SK-N-SH (cell line): ENCODE measurements around the gene ZPBP. TPM values are rescaled to one million over a fixed set of nuclear protein-coding genes. Genes with fewer than 3 reads are reported as not detected.

ENCODE experiments used
- CTCF ChIA-PET: fragments of 300-600, 350-600 bp; formaldehyde crosslinking; extraction: SDS; loops from one replicate; lab custom pipeline; 2021; lab: Yijun Ruan, JAX
- POLR2A ChIA-PET: fragments of 350-600 bp; sonication (Branson Sonifier 250); formaldehyde crosslinking; extraction: SDS; loops from one replicate; lab custom pipeline; 2020; ENCODE audit warnings: antibody characterized with exemption, inconsistent platforms; lab: Yijun Ruan, JAX
- DNase-seq: peaks from one replicate; pipeline ENCODE4 v3.0.0; 2012
- H2AFZ ChIP-seq: fragments of 200-600 bp; sonication (generic); 2 replicates; pipeline ENCODE4 v1.8.1; 2016; ENCODE audit warnings: antibody characterized with exemption, mild to moderate bottlenecking, low read depth
- H3F3A ChIP-seq: fragments of 200-600 bp; sonication (generic); replicated peaks from 2 replicates; pipeline ENCODE3; 2016; ENCODE audit warnings: antibody characterized with exemption, mild to moderate bottlenecking; ENCODE audit not compliant: insufficient read depth
- H3K27ac ChIP-seq, 2 experiments: fragments of 200-500 bp in 1 of 2; fragments of 200-600 bp in 1 of 2; sonication (Bioruptor generic) in 1 of 2; sonication (generic), shearing (Covaris generic) in 1 of 2; 2 replicates each; pipeline versions ENCODE4 v1.5.1 to v1.6.1; 2014 to 2016; ENCODE audit warnings: low read depth in 2 of 2, inconsistent platforms in 1 of 2, low read length in 1 of 2, mild to moderate bottlenecking in 1 of 2, mixed read lengths in 1 of 2
- H3K27me3 ChIP-seq: fragments of 200-600 bp; sonication (generic), shearing (Covaris generic); 2 replicates; pipeline ENCODE4 v1.6.1; 2016; ENCODE audit warnings: mixed run types; ENCODE audit not compliant: insufficient read depth
- H3K36me3 ChIP-seq, 2 experiments: fragments of 200-500 bp in 1 of 2; fragments of 200-600 bp in 1 of 2; sonication (Bioruptor generic) in 1 of 2; sonication (generic) in 1 of 2; replicated peaks in 1 of 2; 2 replicates each; pipeline versions ENCODE3 to v1.5.1; 2014 to 2016; ENCODE audit warnings: low read length in 1 of 2, mild to moderate bottlenecking in 1 of 2; ENCODE audit not compliant: insufficient read depth in 2 of 2, control insufficient read depth in 1 of 2
- H3K4me1 ChIP-seq, 2 experiments: fragments of 200-500 bp in 1 of 2; fragments of 200-600 bp in 1 of 2; sonication (Bioruptor generic) in 1 of 2; sonication (generic), shearing (Covaris generic) in 1 of 2; 2 replicates each; pipeline versions ENCODE4 v1.5.1 to v1.6.1; 2014 to 2016; ENCODE audit warnings: low read depth in 1 of 2, low read length in 1 of 2, mixed run types in 1 of 2; ENCODE audit not compliant: insufficient read depth in 2 of 2, control insufficient read depth in 1 of 2
- H3K4me2 ChIP-seq: fragments of 200-600 bp; sonication (generic), shearing (Covaris generic); 2 replicates; pipeline ENCODE4 v1.6.1; 2017; ENCODE audit warnings: mixed run types
- H3K4me3 ChIP-seq, 2 experiments: fragments of 200-500 bp in 1 of 2; fragments of 200-600 bp in 1 of 2; sonication (Bioruptor generic) in 1 of 2; sonication (generic), shearing (Covaris generic) in 1 of 2; 2 replicates each; pipeline versions ENCODE4 v1.5.1 to v1.8.1; 2014 to 2016; ENCODE audit warnings: low read depth in 2 of 2, inconsistent platforms in 1 of 2, low read length in 1 of 2, mild to moderate bottlenecking in 1 of 2, mixed read lengths in 1 of 2, moderate library complexity in 1 of 2
- H3K79me2 ChIP-seq: fragments of 200-600 bp; sonication (generic); 2 replicates; pipeline ENCODE4 v1.8.1; 2017; ENCODE audit warnings: mild to moderate bottlenecking; ENCODE audit not compliant: insufficient read depth
- H3K9ac ChIP-seq: fragments of 200-600 bp; sonication (generic); 2 replicates; pipeline ENCODE4 v1.6.1; 2017; ENCODE audit warnings: mixed run types
- H3K9me2 ChIP-seq: fragments of 200-600 bp; sonication (generic); 2 replicates; pipeline ENCODE4 v1.6.1; 2017; ENCODE audit warnings: mixed run types
- H3K9me3 ChIP-seq: fragments of 200-600 bp; sonication (generic); 2 replicates; pipeline ENCODE4 v1.6.1; 2017; ENCODE audit warnings: mixed run types, mild to moderate bottlenecking, moderate library complexity
- H4K20me1 ChIP-seq: fragments of 200-600 bp; sonication (generic); 2 replicates; pipeline ENCODE4 v1.6.1; 2017; ENCODE audit warnings: mild to moderate bottlenecking, mixed run types; ENCODE audit not compliant: insufficient read depth
- CHD2 ChIP-seq: fragments of 150-350 bp; IDR thresholded peaks from 2 replicates; pipeline ENCODE4 v1.6.1; 2018; ENCODE audit warnings: low read length; ENCODE audit not compliant: partially characterized antibody
- ELF1 ChIP-seq: IDR thresholded peaks from 2 replicates; pipeline ENCODE4 v1.4.0; 2012
- EP300 ChIP-seq, 2 experiments: IDR thresholded peaks; 2 replicates each; pipeline versions ENCODE4 v1.4.0 to v1.6.1; 2012; ENCODE audit warnings: borderline replicate concordance in 1 of 2, low read depth in 1 of 2, low read length in 1 of 2
- EZH2phosphoT487 ChIP-seq: fragments of 200-600 bp; sonication (generic); IDR thresholded peaks from 2 replicates; pipeline ENCODE4 v1.6.1; 2017; ENCODE audit warnings: low read depth, mixed run types, mild to moderate bottlenecking, antibody characterized with exemption, moderate library complexity, borderline replicate concordance
- GABPA ChIP-seq: IDR thresholded peaks from 2 replicates; pipeline ENCODE4 v1.4.0; 2012; ENCODE audit warnings: low read depth, mild to moderate bottlenecking
- GATA2 ChIP-seq: sonication (generic); formaldehyde crosslinking; IDR thresholded peaks from 2 replicates; pipeline ENCODE4 v1.5.0; 2020; ENCODE audit warnings: mild to moderate bottlenecking, missing genetic modification reagents
- JUND ChIP-seq: IDR thresholded peaks from 2 replicates; pipeline ENCODE4 v1.4.0; 2012
- MXI1 ChIP-seq: IDR thresholded peaks from 2 replicates; pipeline ENCODE4 v1.6.1; 2012; ENCODE audit warnings: mild to moderate bottlenecking, low read depth, low read length, improper control_type of control experiment
- NFIC ChIP-seq: IDR thresholded peaks from 2 replicates; pipeline ENCODE4 v1.4.0; 2012; ENCODE audit warnings: borderline replicate concordance
- NRF1 ChIP-seq: IDR thresholded peaks from 2 replicates; pipeline ENCODE4 v1.6.1; 2012; ENCODE audit warnings: low read depth, mild to moderate bottlenecking, low read length
- RCOR1 ChIP-seq: fragments of 150-350 bp; IDR thresholded peaks from 2 replicates; pipeline ENCODE4 v1.6.1; 2017; ENCODE audit warnings: antibody characterized with exemption, low read length
- RFX5 ChIP-seq: IDR thresholded peaks from 2 replicates; pipeline ENCODE4 v1.6.1; 2012; ENCODE audit warnings: mild to moderate bottlenecking, improper control_type of control experiment, low read length
- RXRA ChIP-seq: IDR thresholded peaks from 2 replicates; pipeline ENCODE4 v1.4.0; 2012; ENCODE audit warnings: low read depth, mild to moderate bottlenecking, borderline replicate concordance
- TCF12 ChIP-seq: IDR thresholded peaks from 2 replicates; pipeline ENCODE4 v1.4.0; 2012
- USF2 ChIP-seq: fragments of 150-350 bp; IDR thresholded peaks from 2 replicates; pipeline ENCODE4 v1.6.1; 2017; ENCODE audit warnings: antibody characterized with exemption, low read length, low read depth, borderline replicate concordance
- YY1 ChIP-seq: IDR thresholded peaks from 2 replicates; pipeline ENCODE4 v1.4.0; 2012; ENCODE audit warnings: low read depth, mild to moderate bottlenecking
- ZBTB33 ChIP-seq: IDR thresholded peaks from 2 replicates; pipeline ENCODE4 v1.4.0; 2012; ENCODE audit warnings: low read depth, borderline replicate concordance
- WGBS: methylation state at CpG from one replicate; pipeline ENCODE4 v1.1.6; 2017; ENCODE audit warnings: low lambda C conversion rate; 5-methylcytosine and 5-hydroxymethylcytosine counted together
- polyA plus RNA-seq, 3 experiments: library from polyadenylated mRNA; depleted of rRNA; stranded (reverse); fragments of >200 nt; gene quantifications; 2 replicates each; pipeline ENCODE4 v1.2.3, GENCODE V29; 2012
- TF ChIP-seq, protein P1 (sequence below): IDR thresholded peaks from 2 replicates; pipeline ENCODE4 v1.4.0; 2012; ENCODE audit warnings: low read depth
- TF ChIP-seq, protein P2 (sequence below): fragments of 150-350 bp; IDR thresholded peaks from 2 replicates; pipeline ENCODE4 v1.6.1; 2016; ENCODE audit warnings: mild to moderate bottlenecking, low read depth, low read length
- TF ChIP-seq, protein P3 (sequence below): IDR thresholded peaks from 2 replicates; pipeline ENCODE4 v1.6.1; 2012; ENCODE audit warnings: mild to moderate bottlenecking, low read depth, low read length, moderate library complexity

Gene ZPBP
- polyA plus RNA-seq, 1 of the 3 experiments (the other 2 are of a cell fraction): not detected

DNA sequence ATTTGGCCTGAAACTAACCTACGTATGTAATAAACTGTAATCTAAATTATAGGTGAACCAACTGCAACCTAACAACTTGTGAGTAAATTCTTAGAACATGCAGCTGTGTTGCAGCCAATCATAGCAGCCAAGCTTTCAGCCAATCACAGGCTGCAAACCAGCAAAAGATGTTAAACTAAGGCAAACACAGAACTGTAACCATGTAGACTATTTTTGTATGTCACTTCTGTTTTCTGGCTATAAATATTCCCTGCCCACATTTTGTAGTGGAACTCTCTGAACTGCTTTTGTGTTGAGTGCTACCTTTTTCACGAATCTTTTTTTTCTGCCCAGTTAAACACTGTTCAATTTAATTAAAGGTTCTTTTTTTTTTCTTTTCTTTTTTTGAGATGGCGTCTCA, 28.2 kb upstream of the ZPBP start:
- CTCF ChIA-PET: no interaction called here
- H3K79me2 ChIP-seq: no peaks in the 10 kb centered on the region

More for the DNA sequence above, 28.2 kb upstream of the ZPBP start:
- H4K20me1 ChIP-seq: no peaks in the 10 kb centered on the region
- no peak overlapping the region for H3K9ac ChIP-seq
- POLR2A ChIA-PET: no interaction called here
- no peaks in the 10 kb centered on the region for H3K36me3 ChIP-seq
- no peaks in the 10 kb centered on the region for H3K27me3 ChIP-seq
- 3% methylated on average over 3 of the region's 3 CpGs for WGBS
- no peak for DNase-seq
- H3K4me2 ChIP-seq: no peak overlapping the region
- no peaks in the 10 kb centered on the region for H3K9me3 ChIP-seq
- H3K9me2 ChIP-seq: no peaks in the 10 kb centered on the region
- no peak overlapping the region for H3K27ac ChIP-seq
- H2AFZ ChIP-seq: no peak overlapping the region
- TF ChIP-seq NRF1 (no peak), EP300 (IDR thresholded peaks at IDR 0.05; ENCODE audit: borderline replicate concordance in 1 of 2, low read depth in 1 of 2, low read length in 1 of 2) (no peak), EZH2phosphoT487 (no peak), USF2 (no peak), RCOR1 (no peak), GATA2 (CRISPR knock-in tag) (no peak), CHD2 (no peak), TCF12 (no peak), GABPA (no peak), ELF1 (no peak), NFIC (no peak), JUND (no peak), RFX5 (no peak), RXRA (no peak), YY1 (no peak), ZBTB33 (no peak), MXI1 (no peak)
- TF ChIP-seq, protein P1, sequence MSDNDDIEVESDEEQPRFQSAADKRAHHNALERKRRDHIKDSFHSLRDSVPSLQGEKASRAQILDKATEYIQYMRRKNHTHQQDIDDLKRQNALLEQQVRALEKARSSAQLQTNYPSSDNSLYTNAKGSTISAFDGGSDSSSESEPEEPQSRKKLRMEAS: no peak
- TF ChIP-seq, protein P2, sequence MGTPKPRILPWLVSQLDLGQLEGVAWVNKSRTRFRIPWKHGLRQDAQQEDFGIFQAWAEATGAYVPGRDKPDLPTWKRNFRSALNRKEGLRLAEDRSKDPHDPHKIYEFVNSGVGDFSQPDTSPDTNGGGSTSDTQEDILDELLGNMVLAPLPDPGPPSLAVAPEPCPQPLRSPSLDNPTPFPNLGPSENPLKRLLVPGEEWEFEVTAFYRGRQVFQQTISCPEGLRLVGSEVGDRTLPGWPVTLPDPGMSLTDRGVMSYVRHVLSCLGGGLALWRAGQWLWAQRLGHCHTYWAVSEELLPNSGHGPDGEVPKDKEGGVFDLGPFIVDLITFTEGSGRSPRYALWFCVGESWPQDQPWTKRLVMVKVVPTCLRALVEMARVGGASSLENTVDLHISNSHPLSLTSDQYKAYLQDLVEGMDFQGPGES: no peak
- TF ChIP-seq, protein P3, sequence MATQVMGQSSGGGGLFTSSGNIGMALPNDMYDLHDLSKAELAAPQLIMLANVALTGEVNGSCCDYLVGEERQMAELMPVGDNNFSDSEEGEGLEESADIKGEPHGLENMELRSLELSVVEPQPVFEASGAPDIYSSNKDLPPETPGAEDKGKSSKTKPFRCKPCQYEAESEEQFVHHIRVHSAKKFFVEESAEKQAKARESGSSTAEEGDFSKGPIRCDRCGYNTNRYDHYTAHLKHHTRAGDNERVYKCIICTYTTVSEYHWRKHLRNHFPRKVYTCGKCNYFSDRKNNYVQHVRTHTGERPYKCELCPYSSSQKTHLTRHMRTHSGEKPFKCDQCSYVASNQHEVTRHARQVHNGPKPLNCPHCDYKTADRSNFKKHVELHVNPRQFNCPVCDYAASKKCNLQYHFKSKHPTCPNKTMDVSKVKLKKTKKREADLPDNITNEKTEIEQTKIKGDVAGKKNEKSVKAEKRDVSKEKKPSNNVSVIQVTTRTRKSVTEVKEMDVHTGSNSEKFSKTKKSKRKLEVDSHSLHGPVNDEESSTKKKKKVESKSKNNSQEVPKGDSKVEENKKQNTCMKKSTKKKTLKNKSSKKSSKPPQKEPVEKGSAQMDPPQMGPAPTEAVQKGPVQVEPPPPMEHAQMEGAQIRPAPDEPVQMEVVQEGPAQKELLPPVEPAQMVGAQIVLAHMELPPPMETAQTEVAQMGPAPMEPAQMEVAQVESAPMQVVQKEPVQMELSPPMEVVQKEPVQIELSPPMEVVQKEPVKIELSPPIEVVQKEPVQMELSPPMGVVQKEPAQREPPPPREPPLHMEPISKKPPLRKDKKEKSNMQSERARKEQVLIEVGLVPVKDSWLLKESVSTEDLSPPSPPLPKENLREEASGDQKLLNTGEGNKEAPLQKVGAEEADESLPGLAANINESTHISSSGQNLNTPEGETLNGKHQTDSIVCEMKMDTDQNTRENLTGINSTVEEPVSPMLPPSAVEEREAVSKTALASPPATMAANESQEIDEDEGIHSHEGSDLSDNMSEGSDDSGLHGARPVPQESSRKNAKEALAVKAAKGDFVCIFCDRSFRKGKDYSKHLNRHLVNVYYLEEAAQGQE: no peak
- TF ChIP-seq, all 33 proteins: peak for 0
- Histone ChIP-seq H3K4me1 (no peaks in the 10 kb centered on the region), H3K4me3 (no peak overlapping the region), H3F3A (no peaks in the 10 kb centered on the region)
